ENCODE results near the gene PTGIS.
A peak's percentile ranks its signal among the peaks of the same experiment; 100 is the strongest.
"Not testable (repeated sequence)": the region's sequence is repeated elsewhere in the genome, so short reads cannot be mapped to it uniquely, and the experiment has no call there.

The PTGIS gene

DNA sequence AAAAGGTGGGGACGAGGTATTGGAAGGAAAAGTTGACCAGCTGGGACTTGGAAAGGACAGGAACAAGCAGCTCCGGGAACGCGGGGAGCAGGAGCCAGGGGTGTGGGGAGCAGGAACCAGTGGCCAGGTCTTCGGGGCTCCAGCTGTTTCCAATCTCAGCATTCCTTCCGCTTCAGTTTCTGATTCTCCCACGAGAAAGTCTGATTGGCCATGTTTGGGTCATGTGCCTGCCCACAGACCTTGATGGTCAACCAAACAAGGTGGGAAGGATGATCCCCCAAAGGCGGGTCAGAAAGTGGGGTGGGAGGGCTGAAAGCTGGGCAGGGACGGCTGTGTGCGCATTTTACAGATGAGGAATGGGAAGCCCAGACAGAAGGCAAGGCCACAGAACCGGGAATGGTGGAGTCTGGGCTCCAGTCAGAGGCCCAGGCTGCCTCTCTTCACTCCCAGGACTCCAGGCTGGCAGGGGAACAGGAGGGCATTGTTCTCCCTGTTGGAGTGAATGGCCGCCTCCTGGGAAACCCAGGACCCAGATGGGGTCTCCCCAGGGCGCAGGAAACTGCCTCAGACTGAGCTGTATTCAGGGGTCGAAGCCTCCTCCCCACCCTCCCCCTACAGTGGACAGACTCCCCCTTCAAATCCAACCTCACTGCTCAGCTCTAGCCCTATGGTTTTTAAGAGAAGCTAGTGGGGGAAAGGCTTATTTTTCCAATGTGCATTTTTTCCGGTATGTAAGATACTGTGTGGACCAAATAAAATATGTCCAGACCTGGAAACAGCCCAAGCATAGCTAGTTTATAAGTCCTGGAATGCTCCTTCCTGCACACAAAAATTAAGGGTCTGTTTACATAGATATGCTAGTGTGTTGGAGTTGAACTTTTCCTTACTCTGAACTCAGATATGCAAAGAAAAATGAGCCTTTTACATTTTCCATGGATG, 12.2 kb upstream of the PTGIS start:
- no peak for DNase-seq (ENCODE audit: low spot score)

DNA sequence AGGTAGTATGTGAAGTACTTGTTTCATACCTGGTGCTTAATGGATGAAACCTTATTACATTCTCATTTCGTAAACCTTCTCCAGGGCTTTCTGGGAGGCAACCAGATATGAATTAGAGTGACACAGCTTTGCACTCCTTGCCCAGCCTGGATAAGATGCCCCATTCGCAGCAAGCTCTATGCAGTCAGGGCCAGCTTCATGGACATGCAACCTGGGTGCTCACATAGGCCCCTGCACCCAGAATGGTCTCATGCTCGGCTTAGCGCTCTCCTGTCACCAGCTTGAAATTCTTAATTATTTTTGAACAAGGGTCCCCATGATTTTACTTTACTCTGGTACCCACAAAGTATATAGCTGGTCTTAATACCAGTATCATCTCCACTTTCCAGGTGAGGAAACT, 11.3 kb upstream of the PTGIS start:
- no peak for DNase-seq (ENCODE audit: low spot score)

DNA sequence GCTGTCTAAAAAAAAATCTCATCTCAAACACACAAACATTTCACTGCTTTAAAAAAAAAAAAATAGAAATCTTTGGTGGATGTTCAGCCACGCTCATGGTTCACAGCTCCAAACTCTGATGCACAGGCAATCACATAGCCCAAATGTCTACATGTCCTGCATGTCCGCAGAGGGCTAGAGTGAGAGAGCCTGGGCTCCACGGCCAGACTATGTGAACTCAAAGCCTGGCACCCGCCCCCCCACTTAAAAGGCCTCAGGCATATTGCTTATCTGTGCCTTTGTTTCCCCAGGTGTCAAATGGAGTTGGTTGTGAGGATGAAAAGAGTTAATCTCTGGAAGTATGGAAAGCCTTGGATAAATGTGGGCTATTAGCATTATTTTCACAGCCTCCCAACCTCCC, 10.5 kb upstream of the PTGIS start:
- DNase-seq (ENCODE audit: low spot score), result no peak

DNA sequence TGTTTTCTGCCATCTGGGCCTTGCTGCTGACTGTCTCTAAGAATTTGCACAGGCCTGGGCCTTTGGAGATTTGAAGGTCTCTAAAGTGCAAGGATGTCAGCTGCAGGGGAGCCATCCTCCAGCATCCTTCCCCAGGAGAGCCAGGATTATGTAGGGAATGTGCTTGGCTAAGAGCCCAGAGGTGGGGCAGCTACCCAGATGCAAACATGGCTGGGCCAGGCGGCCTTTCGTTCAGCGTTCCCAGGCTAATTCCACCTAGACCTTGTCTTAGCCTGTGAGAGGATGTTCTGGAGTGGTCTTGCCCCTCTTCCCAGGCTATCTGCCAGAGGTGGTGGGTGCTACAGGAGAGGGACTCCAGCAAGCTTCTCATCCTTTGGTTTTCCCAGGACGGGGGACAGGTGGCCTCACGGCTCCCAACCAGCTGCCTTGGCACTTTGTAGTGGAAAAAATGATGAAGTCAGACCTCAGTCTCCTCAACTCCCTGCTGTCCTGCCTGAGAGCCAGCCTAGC, 7.7 kb upstream of the PTGIS start:
- no peak for DNase-seq (ENCODE audit: low spot score)

DNA sequence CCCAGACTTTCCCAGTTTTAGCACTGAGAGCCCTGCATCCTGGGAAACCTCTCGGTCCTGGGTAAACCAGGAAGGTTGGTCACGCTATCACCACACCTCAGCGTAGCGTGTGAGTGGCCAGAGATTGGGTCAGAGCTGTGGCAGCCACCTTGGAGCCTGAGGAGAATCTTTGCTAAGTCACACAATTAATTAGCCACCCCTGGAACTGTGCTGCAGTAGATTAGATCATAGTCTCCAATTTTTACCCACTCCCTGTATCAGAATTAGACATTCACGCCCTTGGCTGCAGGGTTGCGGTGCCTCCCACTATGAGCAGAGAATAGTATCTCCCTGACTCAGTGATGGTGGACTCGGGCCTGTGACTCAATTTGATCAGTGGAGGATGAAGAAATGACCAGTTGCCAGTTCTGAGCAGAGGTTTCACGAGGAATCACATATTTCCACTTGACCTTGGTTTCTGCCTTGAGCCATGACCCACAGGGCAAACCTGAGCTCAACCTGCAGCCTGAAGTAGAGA, 6.0 kb upstream of the PTGIS start:
- no peak for DNase-seq (ENCODE audit: low spot score)

DNA sequence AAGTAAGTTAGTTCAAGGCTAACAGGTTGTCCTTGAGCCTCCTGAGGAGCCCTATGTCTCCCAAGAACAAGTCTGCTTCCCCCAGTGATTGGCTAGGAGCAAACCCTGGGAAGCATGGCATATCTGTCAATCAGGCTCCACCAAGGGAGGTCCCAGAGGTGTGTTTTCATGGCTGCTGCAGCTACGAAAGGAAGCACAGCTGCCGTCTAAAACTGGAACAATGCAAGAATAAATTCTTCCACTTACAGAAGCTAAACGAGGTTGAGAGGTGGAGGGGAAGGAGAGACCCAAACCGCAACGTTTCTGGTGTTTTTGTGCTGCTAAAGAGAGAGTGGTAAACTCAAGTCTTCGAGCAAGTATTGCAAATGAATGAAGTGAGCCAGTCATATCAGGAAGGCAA, 4.9 kb upstream of the PTGIS start:
- DNase-seq (ENCODE audit: low spot score), result no peak

DNA sequence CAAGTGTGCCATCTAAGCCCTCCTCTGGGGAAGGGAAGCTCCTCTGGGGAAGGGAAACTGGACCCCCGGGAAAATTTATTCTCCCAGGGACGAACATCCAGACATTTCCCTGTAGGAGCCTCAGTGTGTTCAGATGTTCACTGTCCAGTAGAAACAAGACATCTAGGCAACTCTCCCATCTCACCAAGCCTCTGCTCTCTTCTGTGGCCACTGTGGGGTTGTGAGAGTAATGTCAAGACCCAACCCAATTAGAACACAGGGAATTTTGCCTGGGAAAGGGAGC, 3.6 kb upstream of the PTGIS start:
- DNase-seq (ENCODE audit: low spot score), result no peak

DNA sequence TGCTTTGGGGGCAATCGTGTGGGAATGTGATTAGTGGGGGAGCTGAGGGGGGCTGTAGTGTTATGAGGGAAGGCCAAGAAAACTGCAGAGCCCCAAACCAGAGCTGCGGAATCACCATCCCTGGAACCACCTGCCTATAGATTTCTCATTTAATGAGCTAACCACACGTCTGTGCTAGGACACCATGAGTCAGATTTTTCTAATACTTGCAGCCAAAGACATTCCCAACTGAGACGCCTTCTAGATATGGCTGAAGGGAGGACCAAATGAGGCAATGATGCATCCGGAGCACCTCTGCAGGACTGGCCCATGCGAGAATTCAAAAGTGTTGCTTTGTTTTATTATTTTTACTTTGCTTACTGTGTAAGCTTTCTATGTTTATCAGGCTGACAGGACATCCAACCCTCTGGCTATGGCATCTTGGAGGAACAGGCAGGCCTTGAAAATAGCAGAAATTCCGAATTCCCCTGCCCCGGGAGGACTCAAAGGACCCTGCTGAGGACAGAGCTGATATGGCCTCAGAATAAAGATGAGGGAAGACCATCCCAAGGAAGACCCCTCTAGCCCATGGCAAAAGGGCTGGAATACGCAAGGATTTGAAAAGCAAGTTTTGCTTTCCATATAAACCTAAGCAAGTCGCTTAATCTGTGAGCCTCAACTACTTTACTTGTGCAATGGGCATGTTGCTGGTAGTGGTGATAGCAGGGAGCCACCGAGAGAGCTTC, 3.1 kb upstream of the PTGIS start:
- no peak for DNase-seq (ENCODE audit: low spot score)

DNA sequence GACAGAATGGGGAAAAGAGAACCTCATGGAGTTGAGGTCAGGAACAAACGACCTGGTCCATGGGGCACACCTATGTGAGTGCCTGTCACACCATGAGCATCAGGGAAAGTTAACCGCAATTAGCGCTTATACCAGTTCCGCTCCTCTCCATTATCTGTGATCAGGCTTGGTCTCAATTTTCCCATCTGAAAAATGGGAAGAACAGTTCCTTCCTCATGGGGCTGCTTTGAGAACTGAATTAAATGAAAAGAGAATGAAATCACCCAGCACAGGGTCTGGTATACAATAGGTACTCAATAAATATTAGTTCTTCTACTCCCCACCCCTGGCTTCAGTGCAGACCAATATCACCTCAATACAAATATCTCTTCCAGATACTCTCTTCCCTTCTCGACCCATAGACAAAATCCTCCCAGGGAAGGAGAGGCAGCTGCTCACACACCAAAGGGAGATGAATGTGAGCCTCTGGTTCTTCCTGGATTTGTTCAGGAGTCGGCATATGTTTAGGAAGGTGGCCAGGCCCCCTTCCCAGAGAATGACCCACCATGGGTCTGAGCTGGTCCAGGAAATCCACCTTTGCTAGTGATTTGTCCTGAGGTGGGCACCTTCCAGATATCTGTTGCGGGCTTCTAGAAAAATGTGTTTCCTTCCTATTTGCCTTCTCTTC, 2.4 kb upstream of the PTGIS start:
- DNase-seq (ENCODE audit: low spot score), result no peak

DNA sequence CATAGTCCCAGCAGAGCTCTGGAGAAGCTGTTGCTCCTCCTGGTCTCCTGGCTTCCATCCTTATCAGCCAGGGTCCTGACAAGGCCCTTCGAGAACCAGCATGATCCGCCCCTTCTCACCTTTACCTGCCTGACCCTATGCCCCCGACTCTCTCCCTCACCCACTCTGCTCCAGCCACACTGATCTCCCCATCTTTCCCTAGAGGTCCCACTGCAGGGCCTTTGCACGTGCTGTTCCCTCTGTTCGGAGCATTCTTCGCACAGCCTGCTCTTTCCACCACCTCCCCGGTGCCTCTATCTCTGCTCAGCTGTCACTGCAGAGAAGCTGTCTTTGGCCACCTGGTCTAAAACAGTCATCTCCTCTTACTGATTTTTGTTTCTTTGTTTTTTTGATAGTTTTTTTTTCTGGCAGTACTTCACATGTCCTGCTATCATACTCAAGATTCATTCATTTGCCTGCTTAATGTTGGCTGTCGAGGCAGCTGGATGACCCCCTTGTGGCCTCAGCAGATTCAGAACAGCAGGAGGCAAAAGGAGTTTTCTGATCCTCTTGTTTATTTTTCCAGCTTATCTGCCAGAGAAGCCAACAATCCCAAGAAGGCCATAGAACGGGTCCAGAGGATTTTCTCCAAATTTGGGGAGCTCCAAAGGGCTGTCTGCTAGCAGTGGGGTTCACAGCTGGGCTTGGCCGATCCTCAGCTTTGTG, 1.6 kb upstream of the PTGIS start:
- DNase-seq (ENCODE audit: low spot score), result no peak

DNA sequence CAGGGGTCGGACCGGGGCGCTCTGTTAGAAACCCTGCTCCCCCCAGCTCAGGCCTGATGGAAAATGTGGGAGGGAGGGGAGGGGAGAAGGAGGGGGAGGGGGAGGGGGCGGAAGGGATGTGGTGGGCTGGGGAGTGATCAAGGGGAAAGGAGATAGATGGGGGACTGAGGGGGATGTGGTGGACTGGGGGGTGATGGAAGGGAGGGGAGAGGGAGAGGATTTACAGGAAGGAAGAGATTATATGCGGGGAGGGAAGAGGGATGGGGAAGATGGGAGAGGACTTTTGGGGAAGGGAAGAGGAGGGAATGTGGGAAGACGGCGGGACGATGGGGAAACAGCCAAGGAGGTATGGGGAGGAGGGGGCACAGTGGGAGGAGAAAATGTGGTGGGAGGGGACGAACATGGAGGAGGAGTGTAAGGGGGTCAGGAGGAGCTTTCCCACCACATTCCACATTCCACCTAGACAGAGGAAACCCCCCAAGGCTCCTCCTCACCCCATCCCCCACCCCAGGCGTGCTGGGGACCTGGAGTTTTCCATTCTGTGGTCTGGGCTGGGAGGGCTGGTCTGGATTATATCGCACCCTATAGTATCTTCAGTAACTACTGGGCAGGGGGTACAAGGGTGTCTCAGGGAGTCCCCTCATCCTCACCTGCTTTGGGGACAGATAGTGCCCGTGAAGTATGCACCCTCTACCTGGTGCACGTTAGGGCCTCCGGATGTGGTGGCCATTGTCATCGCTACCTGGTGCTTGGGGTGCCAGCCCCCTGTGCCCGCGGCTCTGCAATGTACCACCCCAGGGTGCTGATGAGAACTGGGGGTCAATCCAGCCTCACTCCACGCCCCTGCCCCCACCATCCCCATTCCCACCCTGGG, 578 bp upstream of the PTGIS start:
- peak; percentile 43 for DNase-seq (ENCODE audit: low spot score)

DNA sequence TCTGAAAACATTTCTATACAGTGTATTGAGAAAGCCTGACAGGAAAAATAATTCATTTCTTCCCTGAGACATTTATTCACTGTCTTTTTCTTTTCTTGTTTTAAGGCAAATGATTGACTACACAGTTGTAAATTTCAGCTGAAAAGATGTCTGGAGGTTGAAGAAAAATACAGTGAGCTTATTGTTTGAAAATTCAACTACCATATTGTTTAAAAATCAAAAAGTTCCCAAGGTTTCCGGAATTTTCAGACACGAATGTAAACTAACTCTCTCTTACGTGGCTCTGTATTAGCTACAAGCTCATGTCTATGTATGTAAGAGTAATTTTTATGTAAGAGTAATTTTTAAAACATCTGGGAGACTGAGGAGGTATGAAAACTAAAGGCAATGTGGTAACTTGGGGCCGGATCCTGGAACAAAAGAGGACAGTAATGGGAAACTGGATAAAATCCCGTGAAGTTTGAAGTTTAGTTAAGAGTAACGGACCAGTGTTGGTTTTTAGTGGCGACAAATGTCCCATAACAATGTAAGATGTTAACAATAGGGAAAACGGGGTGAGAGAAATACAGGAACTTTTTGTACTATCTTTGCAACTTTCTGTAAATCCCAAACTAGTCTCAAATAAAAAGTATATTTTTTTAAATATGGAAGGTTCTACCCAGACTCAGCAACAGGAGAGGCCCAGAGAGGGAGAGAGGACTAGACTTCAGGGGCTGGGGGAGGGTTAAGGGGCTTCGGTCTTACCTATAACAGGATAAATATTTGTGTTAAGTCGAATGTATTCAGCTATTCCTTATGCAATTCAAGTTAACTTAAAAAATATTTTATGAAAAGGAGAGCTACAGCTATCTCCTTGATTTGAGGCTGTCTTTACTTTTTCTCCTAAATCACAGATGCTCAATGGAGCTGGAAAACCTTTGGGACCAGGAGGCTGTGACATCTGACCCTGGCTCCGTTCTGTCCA, 1.3 kb downstream of the PTGIS start:
- DNase-seq (ENCODE audit: low spot score), result no peak

DNA sequence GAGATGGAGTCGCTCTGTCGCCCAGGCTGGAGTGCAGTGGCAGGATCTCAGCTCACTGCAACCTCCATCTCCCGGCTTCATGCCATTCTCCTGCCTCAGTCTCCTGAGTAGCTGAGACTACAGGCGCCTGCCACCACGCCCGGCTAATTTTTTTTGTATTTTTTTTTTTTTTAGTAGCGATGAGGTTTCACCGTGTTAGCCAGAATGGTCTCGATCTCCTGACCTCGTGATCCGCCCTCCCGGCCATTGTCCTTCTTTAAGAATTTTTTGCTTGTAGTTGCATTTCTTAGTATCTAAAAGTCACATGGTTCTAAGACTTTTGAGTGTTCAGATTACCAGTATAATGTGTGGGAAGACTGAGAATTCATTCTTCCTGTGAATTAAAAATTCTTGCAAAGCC, 2.9 kb downstream of the PTGIS start:
- DNase-seq (ENCODE audit: low spot score), result not testable (repeated sequence)

DNA sequence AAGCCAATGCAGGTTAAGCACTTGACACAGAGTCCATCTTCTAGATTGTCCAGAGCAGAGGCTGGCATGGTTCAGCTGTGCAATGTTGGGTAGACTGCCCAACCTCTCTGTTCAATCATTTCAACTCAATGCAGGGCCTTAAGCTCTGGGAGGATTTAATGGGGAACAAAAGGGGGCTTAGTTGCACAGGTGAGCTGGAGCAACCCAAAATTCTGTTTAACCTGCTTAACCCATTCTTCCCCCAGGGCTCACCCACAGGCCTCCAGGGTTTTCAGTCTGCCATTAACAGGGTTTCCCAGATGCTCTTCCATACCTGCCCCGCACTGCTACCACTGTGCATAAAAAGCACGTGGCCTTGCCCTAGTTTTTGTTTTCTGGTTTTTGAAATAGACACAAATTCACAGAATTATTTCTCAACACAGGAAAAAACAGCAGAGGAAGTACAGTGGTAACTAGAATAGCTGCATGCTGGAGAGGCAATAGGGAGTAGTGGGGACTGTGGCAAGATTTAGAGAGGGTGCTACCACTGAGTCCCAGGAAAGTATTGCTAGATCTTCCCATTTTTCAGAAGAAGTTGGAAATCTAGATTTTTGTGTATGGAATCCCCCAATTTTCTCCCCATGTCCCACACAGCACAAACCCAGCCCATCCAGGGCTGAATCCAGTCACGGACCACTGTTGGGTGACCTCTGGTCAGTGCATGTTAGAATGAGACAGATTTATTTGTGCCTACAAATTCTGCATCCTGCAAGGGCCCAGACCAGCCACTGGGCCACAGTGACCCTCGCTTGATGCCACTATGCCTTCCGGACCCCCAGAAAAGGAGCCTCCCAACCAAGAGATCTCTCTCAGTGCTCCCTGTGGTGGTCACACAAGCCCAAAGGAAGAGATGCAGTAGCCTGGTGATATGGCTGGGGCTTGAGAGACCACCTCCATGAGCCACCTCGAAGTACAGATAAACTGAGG, 4.6 kb downstream of the PTGIS start:
- no peak for DNase-seq (ENCODE audit: low spot score)

DNA sequence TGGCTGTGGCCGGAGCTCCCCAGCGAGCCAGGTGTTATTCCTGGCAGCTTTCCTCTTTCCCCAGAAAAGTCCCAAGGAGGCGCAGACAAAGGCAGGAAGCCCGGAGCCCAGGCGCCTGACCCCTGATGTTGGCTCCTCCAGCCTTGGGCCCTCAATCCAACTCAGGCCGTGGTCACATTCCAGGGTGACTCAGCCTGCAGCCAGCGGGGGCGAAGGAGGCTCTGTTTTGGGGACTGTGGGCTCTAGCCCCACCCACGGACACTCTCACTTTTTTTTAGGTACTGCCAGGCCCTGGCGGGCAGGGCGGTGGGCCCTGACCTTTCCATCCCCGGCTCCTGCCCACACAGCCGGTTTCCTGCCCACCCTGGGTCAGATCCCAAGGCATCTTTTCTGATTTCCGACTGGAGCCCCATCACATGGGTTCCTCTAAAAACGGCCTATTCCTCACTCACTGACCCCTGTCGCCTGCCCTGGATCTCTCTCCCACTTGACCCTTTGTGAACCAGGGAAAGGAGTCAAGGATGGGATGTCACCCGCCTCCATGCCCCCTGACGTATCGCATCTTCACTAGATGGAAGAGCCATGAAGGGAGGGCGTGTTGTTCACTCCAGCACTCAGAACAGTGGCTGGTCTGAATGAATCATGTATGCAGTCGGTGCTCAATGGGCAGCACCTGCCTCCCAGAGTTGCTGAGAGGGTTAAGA, 5.5 kb downstream of the PTGIS start:
- no peak for DNase-seq (ENCODE audit: low spot score)

DNA sequence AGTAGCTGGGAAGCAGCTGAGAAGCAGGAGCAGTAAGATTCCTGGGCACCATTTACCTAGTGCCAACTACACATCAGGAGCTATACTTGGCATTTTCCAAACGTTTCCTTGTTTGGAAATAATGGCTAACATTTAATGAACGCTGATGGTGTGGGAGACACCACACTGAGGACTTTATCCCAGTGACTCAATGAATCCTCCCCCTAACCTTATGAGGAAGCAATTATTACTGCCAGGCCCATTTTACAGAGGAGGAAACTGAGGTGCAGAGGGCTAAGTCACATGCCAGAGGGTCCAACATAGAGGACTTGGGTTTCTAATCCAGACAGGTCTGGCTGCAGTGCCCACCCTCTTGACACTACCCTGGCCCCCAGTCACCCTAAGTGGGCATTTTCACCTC, 6.1 kb downstream of the PTGIS start:
- DNase-seq (ENCODE audit: low spot score), result no peak

DNA sequence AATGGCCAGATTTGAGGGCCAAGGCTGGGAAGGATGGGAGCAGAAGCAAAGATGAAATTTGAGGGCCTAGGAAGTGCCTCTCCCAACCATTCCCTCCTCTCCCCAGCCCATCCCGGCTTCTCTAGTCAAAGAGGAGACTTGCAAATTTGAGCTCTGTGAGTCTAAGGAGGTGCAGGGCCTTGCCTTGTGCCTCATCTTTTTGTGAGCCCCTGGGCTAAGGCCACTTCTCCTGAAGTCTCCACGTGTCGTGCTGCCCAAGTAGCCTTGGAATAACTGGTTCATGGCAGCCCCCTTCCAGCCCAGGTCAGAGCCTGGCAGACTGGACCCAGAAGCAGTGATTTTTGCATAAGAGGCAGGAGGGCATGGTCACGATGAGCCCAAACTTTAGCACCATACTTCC, 6.7 kb downstream of the PTGIS start:
- DNase-seq (ENCODE audit: low spot score), result no peak

DNA sequence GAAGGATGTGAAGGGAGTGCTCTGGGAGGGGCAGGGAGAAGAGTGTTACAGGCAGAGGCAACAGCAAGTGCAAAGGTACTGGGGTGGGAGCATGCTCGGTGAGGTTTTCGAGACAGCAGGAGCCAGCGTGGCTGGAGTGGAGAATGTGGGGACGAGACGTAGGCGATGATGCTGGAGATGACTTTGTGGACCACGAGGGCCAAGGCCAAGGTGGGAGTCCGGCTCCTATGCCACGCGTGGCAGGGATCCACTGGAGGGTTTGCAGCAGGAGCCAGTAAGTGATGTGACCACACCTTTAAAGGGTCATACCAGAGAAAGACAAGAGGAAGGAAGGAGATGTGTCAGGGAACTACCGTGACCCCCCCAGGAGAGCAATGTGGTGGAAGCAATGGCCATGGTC, 7.3 kb downstream of the PTGIS start:
- DNase-seq (ENCODE audit: low spot score), result no peak

Measured in SK-N-DZ (cell line).